ENCODE measurements around the gene MRM1.

DNA sequence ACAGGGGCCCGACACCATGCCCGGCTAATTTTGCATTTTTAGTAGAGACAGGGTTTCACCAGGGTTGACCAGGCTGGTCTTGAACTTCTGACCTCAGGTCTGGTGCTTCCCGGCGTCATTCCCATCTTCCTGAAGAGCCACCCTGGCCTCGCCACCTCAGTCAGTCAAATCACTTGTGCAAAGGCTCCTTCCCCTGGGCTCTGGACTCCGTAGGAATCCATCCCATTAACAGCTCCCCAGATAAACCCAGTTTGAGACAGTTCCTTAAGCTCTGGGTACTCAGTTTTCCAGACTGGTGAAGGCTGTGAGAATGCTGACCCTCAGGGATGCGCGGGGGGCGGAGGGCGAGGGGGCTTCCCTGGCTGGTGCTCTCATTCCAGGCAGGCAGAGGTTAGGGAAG lies 39.5 kb downstream of the MRM1 start:
- TF ChIP-seq, protein P1, sequence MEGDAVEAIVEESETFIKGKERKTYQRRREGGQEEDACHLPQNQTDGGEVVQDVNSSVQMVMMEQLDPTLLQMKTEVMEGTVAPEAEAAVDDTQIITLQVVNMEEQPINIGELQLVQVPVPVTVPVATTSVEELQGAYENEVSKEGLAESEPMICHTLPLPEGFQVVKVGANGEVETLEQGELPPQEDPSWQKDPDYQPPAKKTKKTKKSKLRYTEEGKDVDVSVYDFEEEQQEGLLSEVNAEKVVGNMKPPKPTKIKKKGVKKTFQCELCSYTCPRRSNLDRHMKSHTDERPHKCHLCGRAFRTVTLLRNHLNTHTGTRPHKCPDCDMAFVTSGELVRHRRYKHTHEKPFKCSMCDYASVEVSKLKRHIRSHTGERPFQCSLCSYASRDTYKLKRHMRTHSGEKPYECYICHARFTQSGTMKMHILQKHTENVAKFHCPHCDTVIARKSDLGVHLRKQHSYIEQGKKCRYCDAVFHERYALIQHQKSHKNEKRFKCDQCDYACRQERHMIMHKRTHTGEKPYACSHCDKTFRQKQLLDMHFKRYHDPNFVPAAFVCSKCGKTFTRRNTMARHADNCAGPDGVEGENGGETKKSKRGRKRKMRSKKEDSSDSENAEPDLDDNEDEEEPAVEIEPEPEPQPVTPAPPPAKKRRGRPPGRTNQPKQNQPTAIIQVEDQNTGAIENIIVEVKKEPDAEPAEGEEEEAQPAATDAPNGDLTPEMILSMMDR (IDR thresholded peaks at IDR 0.05): no peak
- TF ChIP-seq EP300 (IDR thresholded peaks at IDR 0.05) (no peak), POLR2A (IDR thresholded peaks at IDR 0.05) (no peak)

Data from ovary (tissue), 3 donors.